NCI-H345 treated with DMSO at 0.1 percent for 48 hours (cell line): ENCODE results near the gene MAGOH.
"Not testable (repeated sequence)": the region's sequence is repeated elsewhere in the genome, so short reads cannot be mapped to it uniquely, and the experiment has no call there.

ENCODE experiments used
- DNase-seq: peaks from one replicate; lab custom pipeline; 2025; ENCODE audit not compliant: unreplicated experiment; lab: John Stamatoyannopoulos, UW

The MAGOH gene

GRCh38 chr1:53238197-53239155 lies at the start of gene MAGOH:
TSS of gene MAGOH (minus strand) at chr1:53238518. CDS start at chr1:53238448, 70 bp downstream.
- peak; percentile 82 for DNase-seq

- DNase-seq = no peak
These were observed 48.6 kb upstream of the MAGOH start for GRCh38 chr1:53286955-53287354.

GRCh38 chr1:53285969-53286760 lies 47.8 kb upstream of the MAGOH start:
- no peak for DNase-seq

GRCh38 chr1:53285546-53285945 lies 47.2 kb upstream of the MAGOH start:
- DNase-seq = no peak

GRCh38 chr1:53284224-53285020 lies 46.1 kb upstream of the MAGOH start:
- no peak for DNase-seq

GRCh38 chr1:53283156-53283555 lies 44.8 kb upstream of the MAGOH start:
- DNase-seq = not testable (repeated sequence)

- DNase-seq = no peak
These were observed 42.8 kb upstream of the MAGOH start for GRCh38 chr1:53281133-53281532.

GRCh38 chr1:53280496-53280895 lies 42.2 kb upstream of the MAGOH start:
- DNase-seq = no peak

- no peak for DNase-seq
These were observed 41.2 kb upstream of the MAGOH start for GRCh38 chr1:53279296-53280200.

GRCh38 chr1:53278298-53278725 lies 40.0 kb upstream of the MAGOH start:
- DNase-seq = no peak

GRCh38 chr1:53277326-53277725 lies 39.0 kb upstream of the MAGOH start:
- no peak for DNase-seq

- DNase-seq = no peak
These were observed 38.6 kb upstream of the MAGOH start for GRCh38 chr1:53276902-53277281.

GRCh38 chr1:53276153-53276901 lies 38.0 kb upstream of the MAGOH start:
- no peak for DNase-seq

- DNase-seq = no peak
These were observed 37.2 kb upstream of the MAGOH start for GRCh38 chr1:53275566-53275965.

- no peak for DNase-seq
These were observed 36.3 kb upstream of the MAGOH start for GRCh38 chr1:53274541-53275185.

GRCh38 chr1:53274026-53274425 lies 35.7 kb upstream of the MAGOH start:
- DNase-seq = no peak

- DNase-seq = no peak
These were observed 35.2 kb upstream of the MAGOH start for GRCh38 chr1:53273526-53273925.

- no peak for DNase-seq
These were observed 34.0 kb upstream of the MAGOH start for GRCh38 chr1:53272349-53272748.
